ENCODE data around the gene SKI. TPM values are rescaled to one million over a fixed set of nuclear protein-coding genes. Genes with fewer than 3 reads are reported as not detected.
A peak's percentile ranks its signal among the peaks of the same experiment; 100 is the strongest.

The SKI gene
- total RNA-seq, 2 experiments from 2014 or later: 286 to 324 TPM

DNA sequence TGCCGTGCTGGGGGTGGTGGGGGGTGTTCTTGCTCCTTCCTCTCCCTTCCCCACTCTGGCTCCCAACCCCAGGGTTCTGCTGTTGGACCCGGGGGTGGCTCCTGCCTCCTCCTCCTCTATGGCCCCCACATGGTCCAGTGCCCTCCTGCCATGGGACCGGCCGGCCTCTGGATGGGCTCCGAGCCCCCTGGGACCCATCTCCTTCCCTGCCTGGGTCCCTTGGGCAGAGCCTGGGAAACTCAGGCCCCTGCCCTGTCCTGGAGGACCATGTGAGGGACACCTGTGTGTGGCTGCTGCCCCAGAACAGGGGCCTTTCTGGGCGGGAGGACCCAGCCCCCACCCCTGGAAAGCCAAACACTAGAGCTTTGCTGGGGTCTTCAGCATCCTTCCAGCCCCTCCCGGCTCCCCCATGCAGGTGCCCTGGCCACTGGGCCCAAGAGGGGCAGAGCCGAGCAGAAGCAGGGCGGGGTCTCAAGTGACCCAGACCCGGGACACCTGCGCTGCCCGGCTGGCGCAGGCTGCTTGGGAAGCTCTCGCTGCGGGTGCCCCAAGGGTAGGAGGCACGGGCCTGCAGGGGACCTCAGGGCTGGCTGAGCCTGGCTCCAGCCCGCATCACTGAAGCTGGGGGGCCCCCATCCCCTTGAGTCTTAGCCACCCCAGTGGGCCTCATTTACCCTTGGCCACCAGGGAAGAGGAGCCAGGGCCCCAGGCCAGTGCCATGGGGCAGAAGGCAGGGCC, 31.0 kb upstream of the SKI start:
- Mint-ChIP-seq H3K27me3 (no peaks in the 10 kb centered on the region), H3K36me3 (ENCODE audit: low read depth) (no peaks in the 10 kb centered on the region), H3K4me1 (ENCODE audit: low read depth) (peaks cover 13% of the 10 kb centered on the region), H3K27ac (peak overlapping the region; percentile 56), H3K9me3 (no peaks in the 10 kb centered on the region), H3K4me3 (no peak overlapping the region)
- ChIA-PET POLR2A (interaction anchor here (2.9 kb wide), 1 partner anchor 195 kb away, joined by 15 read pairs; the partner anchor contains the start of genes MORN1 and RER1), CTCF (interaction anchor here (0.5 to 3.2 kb wide), 2 partner anchors 8 to 184 kb away, joined by 3 to 47 read pairs; no protein-coding TSS in a partner anchor)
- Histone ChIP-seq H3K9me3 (ENCODE audit: control insufficient read depth in 1 of 2, insufficient read depth in 1 of 2, low read length in 2 of 2) (no peaks in the 10 kb centered on the region), H3K27ac (ENCODE audit: low read depth in 1 of 2, low read length in 2 of 2) (peak overlapping the region in 1 of 2 donors; percentile 21), H3K4me3 (ENCODE audit: low read length) (no peak overlapping the region), H3K36me3 (ENCODE audit: insufficient read depth, low read length) (no peaks in the 10 kb centered on the region), H3K4me1 (ENCODE audit: insufficient read depth, low read length) (peaks cover 62% of the 10 kb centered on the region), H3K27me3 (ENCODE audit: control insufficient read depth in 1 of 2, insufficient read depth in 2 of 2, low read length in 2 of 2) (no peaks in the 10 kb centered on the region)
- ATAC-seq (ENCODE audit: poor library complexity): no peak
- TF ChIP-seq, protein P1, sequence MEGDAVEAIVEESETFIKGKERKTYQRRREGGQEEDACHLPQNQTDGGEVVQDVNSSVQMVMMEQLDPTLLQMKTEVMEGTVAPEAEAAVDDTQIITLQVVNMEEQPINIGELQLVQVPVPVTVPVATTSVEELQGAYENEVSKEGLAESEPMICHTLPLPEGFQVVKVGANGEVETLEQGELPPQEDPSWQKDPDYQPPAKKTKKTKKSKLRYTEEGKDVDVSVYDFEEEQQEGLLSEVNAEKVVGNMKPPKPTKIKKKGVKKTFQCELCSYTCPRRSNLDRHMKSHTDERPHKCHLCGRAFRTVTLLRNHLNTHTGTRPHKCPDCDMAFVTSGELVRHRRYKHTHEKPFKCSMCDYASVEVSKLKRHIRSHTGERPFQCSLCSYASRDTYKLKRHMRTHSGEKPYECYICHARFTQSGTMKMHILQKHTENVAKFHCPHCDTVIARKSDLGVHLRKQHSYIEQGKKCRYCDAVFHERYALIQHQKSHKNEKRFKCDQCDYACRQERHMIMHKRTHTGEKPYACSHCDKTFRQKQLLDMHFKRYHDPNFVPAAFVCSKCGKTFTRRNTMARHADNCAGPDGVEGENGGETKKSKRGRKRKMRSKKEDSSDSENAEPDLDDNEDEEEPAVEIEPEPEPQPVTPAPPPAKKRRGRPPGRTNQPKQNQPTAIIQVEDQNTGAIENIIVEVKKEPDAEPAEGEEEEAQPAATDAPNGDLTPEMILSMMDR (IDR thresholded peaks at IDR 0.05): no peak
- intact Hi-C loops (cut with DNase I, micrococcal nuclease): loop anchor here (5.0 to 10.0 kb wide), 6 partner anchors 35 to 648 kb away; partner anchors contain the start of gene PRXL2B (in 1 of the 2)
- DNase-seq: no peak

DNA sequence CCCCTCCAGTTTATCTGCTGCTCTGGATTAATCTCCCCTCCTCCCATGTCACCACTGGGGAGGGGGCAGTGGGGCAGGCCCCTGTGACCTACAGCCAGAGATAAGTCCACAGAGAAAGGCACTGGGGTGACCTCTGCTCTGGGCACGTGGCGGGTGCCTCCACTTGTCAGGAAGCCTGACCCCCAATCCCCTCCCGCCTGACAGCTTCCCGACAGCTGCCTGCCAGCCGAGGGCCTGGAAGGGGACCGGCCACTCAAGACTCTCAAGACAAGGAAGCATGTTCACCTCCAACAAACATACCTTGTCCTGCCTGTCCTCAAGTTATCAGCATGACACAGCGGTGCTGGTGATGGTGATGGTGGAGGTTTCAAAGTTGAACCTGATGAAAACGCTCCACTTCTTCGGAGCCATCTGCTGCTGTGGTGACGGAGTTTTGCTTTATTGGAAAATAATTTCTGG, 30.4 kb upstream of the SKI start:
- Histone ChIP-seq H3K9me3 (ENCODE audit: control insufficient read depth in 1 of 2, insufficient read depth in 1 of 2, low read length in 2 of 2) (no peaks in the 10 kb centered on the region), H3K27me3 (ENCODE audit: control insufficient read depth in 1 of 2, insufficient read depth in 2 of 2, low read length in 2 of 2) (no peaks in the 10 kb centered on the region), H3K4me1 (ENCODE audit: insufficient read depth, low read length) (peaks cover 55% of the 10 kb centered on the region), H3K36me3 (ENCODE audit: insufficient read depth, low read length) (no peaks in the 10 kb centered on the region), H3K27ac (ENCODE audit: low read depth in 1 of 2, low read length in 2 of 2) (peak overlapping the region in 1 of 2 donors; percentile 21), H3K4me3 (ENCODE audit: low read length) (no peak overlapping the region)
- Mint-ChIP-seq H3K27ac (peak overlapping the region; percentile 86), H3K4me3 (peak overlapping the region; percentile 45), H3K36me3 (ENCODE audit: low read depth) (no peaks in the 10 kb centered on the region), H3K27me3 (no peaks in the 10 kb centered on the region), H3K9me3 (no peaks in the 10 kb centered on the region), H3K4me1 (ENCODE audit: low read depth) (peaks cover 13% of the 10 kb centered on the region)
- ChIA-PET CTCF (interaction anchor here (0.5 to 3.2 kb wide), 3 partner anchors 9 to 184 kb away, joined by 3 to 47 read pairs (median 5); no protein-coding TSS in a partner anchor), POLR2A (interaction anchor here (2.9 kb wide), 1 partner anchor 194 kb away, joined by 15 read pairs; the partner anchor contains the start of genes MORN1 and RER1)
- DNase-seq (no peak), ATAC-seq (ENCODE audit: poor library complexity) (no peak)
- intact Hi-C loops (cut with DNase I, micrococcal nuclease): loop anchor here (5.0 to 10.0 kb wide), 6 partner anchors 35 to 647 kb away; partner anchors contain the start of gene PRXL2B (in 1 of the 2)
- TF ChIP-seq, protein P1 (IDR thresholded peaks at IDR 0.05): no peak

DNA sequence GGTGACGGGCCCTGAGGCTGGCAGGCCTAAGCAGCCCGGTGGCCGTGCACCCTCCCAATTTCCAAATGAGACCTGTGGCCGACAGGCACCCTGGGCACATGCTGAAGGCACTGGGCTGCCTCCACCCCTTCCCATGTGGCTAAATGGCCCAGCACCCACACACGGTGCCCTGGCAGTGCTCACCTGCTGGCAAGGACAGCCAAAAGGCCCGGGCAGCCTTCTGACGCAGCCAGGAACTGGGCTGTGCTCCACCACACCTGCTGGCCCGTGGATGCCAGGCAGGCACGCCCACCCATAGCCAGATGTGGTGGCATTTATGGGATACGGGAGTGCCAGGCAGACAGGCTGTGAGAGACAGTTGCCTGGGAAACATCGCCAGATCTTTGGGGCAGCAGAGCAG, 29.5 kb upstream of the SKI start:
- POLR2A ChIA-PET: interaction anchor here (0.9 to 2.9 kb wide), 11 partner anchors 29 to 214 kb away, joined by 3 to 15 read pairs (median 8); partner anchors contain the start of genes MORN1, PEX10 and RER1

More for the DNA sequence above, 29.5 kb upstream of the SKI start:
- peaks cover 48% of the 10 kb centered on the region for H3K4me1 ChIP-seq (ENCODE audit: insufficient read depth, low read length)
- CTCF ChIA-PET: interaction anchor here (1.1 kb wide), 1 partner anchor 78 kb away, joined by 5 read pairs; no protein-coding TSS in a partner anchor
- no peaks in the 10 kb centered on the region for H3K27me3 Mint-ChIP-seq
- H3K27me3 ChIP-seq (ENCODE audit: control insufficient read depth in 1 of 2, insufficient read depth in 2 of 2, low read length in 2 of 2): no peaks in the 10 kb centered on the region
- peak overlapping the region; percentile 85 for H3K4me3 Mint-ChIP-seq
- no peak for ATAC-seq (ENCODE audit: poor library complexity)
- H3K9me3 ChIP-seq (ENCODE audit: control insufficient read depth in 1 of 2, insufficient read depth in 1 of 2, low read length in 2 of 2): no peaks in the 10 kb centered on the region
- DNase-seq: no peak
- no peaks in the 10 kb centered on the region for H3K36me3 ChIP-seq (ENCODE audit: insufficient read depth, low read length)
- H3K36me3 Mint-ChIP-seq (ENCODE audit: low read depth): no peaks in the 10 kb centered on the region
- H3K4me3 ChIP-seq (ENCODE audit: low read length): peak overlapping the region; percentile 56
- H3K27ac ChIP-seq (ENCODE audit: low read depth in 1 of 2, low read length in 2 of 2): peak overlapping the region; percentile 79 to 84
- peak overlapping the region; percentile 86 for H3K27ac Mint-ChIP-seq
- TF ChIP-seq, protein P1 (IDR thresholded peaks at IDR 0.05): no peak
- H3K4me1 Mint-ChIP-seq (ENCODE audit: low read depth): peaks cover 13% of the 10 kb centered on the region
- intact Hi-C loops (cut with DNase I, micrococcal nuclease): loop anchor here (5.0 to 10.0 kb wide), 6 partner anchors 34 to 646 kb away; partner anchors contain the start of gene PRXL2B (in 1 of the 2)
- no peaks in the 10 kb centered on the region for H3K9me3 Mint-ChIP-seq

Measured in CD4-positive, alpha-beta T cell (primary cell).